Astrocyte (in vitro differentiated cells and primary cell): ENCODE measurements around the gene GIMAP6. TPM values are rescaled to one million over a fixed set of nuclear protein-coding genes. Genes with fewer than 3 reads are reported as not detected.
"Not testable (repeated sequence)": the region's sequence is repeated elsewhere in the genome, so short reads cannot be mapped to it uniquely, and the experiment has no call there.

ENCODE experiments used
- DNase-seq: peaks from one replicate; pipeline ENCODE4 v3.0.0-alpha.2; 2010; ENCODE audit warnings: low read depth
- FAIRE-seq: peaks from 2 replicates; lab custom pipeline; 2011; peaks lifted over from hg19 to GRCh38; lab: Jason Lieb, UNC
- H2AFZ ChIP-seq: 2 replicates; pipeline ENCODE4 v1.6.0; 2012; ENCODE audit warnings: low read depth, low read length, inconsistent platforms
- H3K27ac ChIP-seq: 2 replicates; pipeline ENCODE4 v1.5.1; 2011; ENCODE audit warnings: low read depth, low read length, inconsistent platforms
- H3K27me3 ChIP-seq: 2 replicates; pipeline ENCODE4 v1.6.0; 2011; ENCODE audit warnings: low read length, inconsistent platforms; ENCODE audit not compliant: insufficient read depth
- H3K36me3 ChIP-seq: 2 replicates; pipeline ENCODE4 v1.5.1; 2011; ENCODE audit warnings: low read length, inconsistent platforms; ENCODE audit not compliant: insufficient read depth
- H3K4me1 ChIP-seq: 2 replicates; pipeline ENCODE4 v1.5.1; 2011; ENCODE audit warnings: low read length, inconsistent platforms; ENCODE audit not compliant: insufficient read depth
- H3K4me2 ChIP-seq: 2 replicates; pipeline ENCODE4 v1.6.0; 2012; ENCODE audit warnings: low read length, inconsistent platforms
- H3K4me3 ChIP-seq: 2 replicates; pipeline ENCODE4 v1.5.1; 2011; ENCODE audit warnings: low read depth, mild to moderate bottlenecking, low read length, inconsistent platforms; ENCODE audit not compliant: insufficient read depth
- H3K79me2 ChIP-seq: 2 replicates; pipeline ENCODE4 v1.6.0; 2012; ENCODE audit warnings: mild to moderate bottlenecking, low read length, inconsistent platforms; ENCODE audit not compliant: insufficient read depth
- H3K9ac ChIP-seq: 2 replicates; pipeline ENCODE4 v1.6.0; 2012; ENCODE audit warnings: mild to moderate bottlenecking, low read length, inconsistent platforms
- H3K9me3 ChIP-seq: 2 replicates; pipeline ENCODE4 v1.5.1; 2012; ENCODE audit warnings: low read depth, mild to moderate bottlenecking, low read length, inconsistent platforms; ENCODE audit not compliant: insufficient read depth
- H4K20me1 ChIP-seq: 2 replicates; pipeline ENCODE4 v1.6.0; 2012; ENCODE audit warnings: low read length, inconsistent platforms; ENCODE audit not compliant: insufficient read depth
- H3K27ac Mint-ChIP-seq: one replicate; pipeline ENCODE4 v1.8.0; 2021; ENCODE audit warnings: mild to moderate bottlenecking, mixed read lengths; ENCODE audit not compliant: unreplicated experiment
- H3K27me3 Mint-ChIP-seq: one replicate; pipeline ENCODE4 v1.8.0; 2021; ENCODE audit warnings: low read depth, mixed read lengths; ENCODE audit not compliant: unreplicated experiment
- H3K36me3 Mint-ChIP-seq: one replicate; pipeline ENCODE4 v1.8.0; 2021; ENCODE audit warnings: low read depth, mixed read lengths; ENCODE audit not compliant: unreplicated experiment
- H3K4me1 Mint-ChIP-seq: one replicate; pipeline ENCODE4 v1.8.0; 2021; ENCODE audit warnings: low read depth, mixed read lengths; ENCODE audit not compliant: unreplicated experiment
- H3K4me3 Mint-ChIP-seq: one replicate; pipeline ENCODE4 v1.8.0; 2021; ENCODE audit warnings: mild to moderate bottlenecking, moderate library complexity, mixed read lengths; ENCODE audit not compliant: unreplicated experiment
- H3K9me3 Mint-ChIP-seq: one replicate; pipeline ENCODE4 v1.8.0; 2021; ENCODE audit warnings: mild to moderate bottlenecking, mixed read lengths; ENCODE audit not compliant: unreplicated experiment
- CTCF ChIP-seq: IDR thresholded peaks from 2 replicates; pipeline ENCODE4 v1.5.1; 2011; ENCODE audit warnings: low read depth, mild to moderate bottlenecking, inconsistent platforms, low read length, moderate library complexity; ENCODE audit not compliant: insufficient read depth
- EZH2 ChIP-seq: IDR thresholded peaks from 2 replicates; pipeline ENCODE4 v1.6.1; 2012; ENCODE audit warnings: mild to moderate bottlenecking, low read length, inconsistent platforms; ENCODE audit not compliant: insufficient read depth
- total RNA-seq: library from RNA; stranded (reverse); gene quantifications from 2 replicates; pipeline ENCODE4 v1.2.1, GENCODE V29; 2021

GIMAP6 gene
- total RNA-seq, 1 donor from 2014 or later: not detected

- peak; percentile 39 for FAIRE-seq
These were observed 22.0 kb downstream of the GIMAP6 start for GRCh38 chr7:150610233-150610632.

GRCh38 chr7:150603600-150603999 is 28.6 kb downstream of the GIMAP6 start:
- H3K27me3 Mint-ChIP-seq: peaks cover 20% of the 10 kb centered on the region
- not testable (repeated sequence) for H3K27ac Mint-ChIP-seq, H4K20me1 ChIP-seq, H3K4me3 ChIP-seq, DNase-seq, FAIRE-seq, H3K4me1 Mint-ChIP-seq, H3K27ac ChIP-seq, H3K9ac ChIP-seq, H3K9me3 ChIP-seq, H3K36me3 Mint-ChIP-seq, H3K36me3 ChIP-seq, H3K4me3 Mint-ChIP-seq, H3K4me2 ChIP-seq, H3K4me1 ChIP-seq, H3K27me3 ChIP-seq, H3K79me2 ChIP-seq, H2AFZ ChIP-seq
- H3K9me3 Mint-ChIP-seq: peaks cover 12% of the 10 kb centered on the region

More at GRCh38 chr7:150610233-150610632, 22.0 kb downstream of the GIMAP6 start:
- Histone ChIP-seq H3K4me2 (no peak overlapping the region), H3K27me3 (no peaks in the 10 kb centered on the region), H4K20me1 (no peaks in the 10 kb centered on the region), H3K9me3 (no peaks in the 10 kb centered on the region), H3K4me1 (no peaks in the 10 kb centered on the region), H3K9ac (no peak overlapping the region), H3K27ac (no peak overlapping the region), H3K36me3 (no peaks in the 10 kb centered on the region), H3K4me3 (no peak overlapping the region), H2AFZ (no peak overlapping the region), H3K79me2 (no peaks in the 10 kb centered on the region)
- Mint-ChIP-seq H3K36me3 (no peaks in the 10 kb centered on the region), H3K4me1 (no peaks in the 10 kb centered on the region), H3K27me3 (peaks cover 16% of the 10 kb centered on the region), H3K27ac (no peak overlapping the region), H3K9me3 (peaks cover 11% of the 10 kb centered on the region), H3K4me3 (no peak overlapping the region)
- no peak for TF ChIP-seq CTCF
- no peak for TF ChIP-seq EZH2
- DNase-seq: no peak

- H2AFZ ChIP-seq: no peak overlapping the region
- no peaks in the 10 kb centered on the region for H3K79me2 ChIP-seq
- peaks cover 2% of the 10 kb centered on the region for H3K9me3 ChIP-seq
- H3K9ac ChIP-seq: no peak overlapping the region
- no peak for TF ChIP-seq EZH2
- TF ChIP-seq CTCF: no peak
- peaks cover 8% of the 10 kb centered on the region for H3K27me3 Mint-ChIP-seq
- no peaks in the 10 kb centered on the region for H3K36me3 Mint-ChIP-seq
- peaks cover 19% of the 10 kb centered on the region for H3K9me3 Mint-ChIP-seq
- no peak overlapping the region for H3K4me3 ChIP-seq
- no peak for FAIRE-seq
- no peak overlapping the region for H3K4me2 ChIP-seq
- no peak for DNase-seq
- H3K36me3 ChIP-seq: no peaks in the 10 kb centered on the region
- H3K4me1 Mint-ChIP-seq: no peaks in the 10 kb centered on the region
- no peaks in the 10 kb centered on the region for H3K27me3 ChIP-seq
- H3K4me3 Mint-ChIP-seq: no peak overlapping the region
- no peak overlapping the region for H3K27ac ChIP-seq
- no peaks in the 10 kb centered on the region for H3K4me1 ChIP-seq
- no peak overlapping the region for H3K27ac Mint-ChIP-seq
- no peaks in the 10 kb centered on the region for H4K20me1 ChIP-seq
These were observed 36.8 kb downstream of the GIMAP6 start for GRCh38 chr7:150595361-150595760.
